Measurements from ENCODE around the gene REM2.

REM2 gene

DNA sequence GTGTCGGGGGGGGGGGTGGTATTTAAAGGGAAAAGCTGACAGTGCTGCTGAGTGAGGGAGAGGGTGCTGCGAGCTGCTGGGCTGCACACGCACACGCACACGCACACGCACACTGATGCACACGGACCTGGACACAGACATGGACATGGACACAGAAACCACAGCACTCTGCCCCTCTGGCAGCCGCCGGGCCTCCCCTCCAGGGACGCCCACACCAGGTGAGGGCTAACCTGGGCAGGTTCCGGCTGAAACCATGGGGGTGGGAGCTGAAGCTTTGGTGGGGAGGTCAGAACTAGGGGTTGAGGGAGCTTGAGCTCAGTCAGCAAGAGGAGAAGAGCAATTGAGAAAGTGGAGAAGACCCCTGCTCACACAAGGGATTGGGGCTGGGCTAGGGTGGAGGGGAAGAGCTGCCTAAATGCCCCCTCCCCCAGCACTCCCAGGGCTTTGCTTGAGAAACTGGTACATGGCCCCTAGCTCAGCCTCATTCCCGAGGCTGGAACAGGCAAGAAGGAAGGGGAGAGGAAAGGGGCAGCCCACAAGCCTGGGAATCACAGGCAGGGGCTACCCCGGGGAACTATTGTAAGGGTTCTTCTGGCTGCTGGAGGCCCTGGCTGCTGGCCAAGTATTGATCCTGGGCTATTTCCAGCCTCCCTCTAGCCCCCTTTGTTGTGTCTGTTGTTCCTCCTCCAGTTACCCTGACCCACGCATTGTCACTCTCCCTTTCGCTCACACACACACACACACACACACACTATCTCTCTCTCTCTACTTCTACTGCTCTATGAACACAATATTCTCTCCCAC is at the start of gene REM2:
TSS of gene REM2 (plus strand) at position 50 of the 804 bp plus-strand sequence. CDS start at position 116, 66 bp downstream.
- no peak for DNase-seq

GRCh38 chr14:22835505-22835904 is 47.5 kb upstream of the REM2 start:
- no peak for DNase-seq

DNA sequence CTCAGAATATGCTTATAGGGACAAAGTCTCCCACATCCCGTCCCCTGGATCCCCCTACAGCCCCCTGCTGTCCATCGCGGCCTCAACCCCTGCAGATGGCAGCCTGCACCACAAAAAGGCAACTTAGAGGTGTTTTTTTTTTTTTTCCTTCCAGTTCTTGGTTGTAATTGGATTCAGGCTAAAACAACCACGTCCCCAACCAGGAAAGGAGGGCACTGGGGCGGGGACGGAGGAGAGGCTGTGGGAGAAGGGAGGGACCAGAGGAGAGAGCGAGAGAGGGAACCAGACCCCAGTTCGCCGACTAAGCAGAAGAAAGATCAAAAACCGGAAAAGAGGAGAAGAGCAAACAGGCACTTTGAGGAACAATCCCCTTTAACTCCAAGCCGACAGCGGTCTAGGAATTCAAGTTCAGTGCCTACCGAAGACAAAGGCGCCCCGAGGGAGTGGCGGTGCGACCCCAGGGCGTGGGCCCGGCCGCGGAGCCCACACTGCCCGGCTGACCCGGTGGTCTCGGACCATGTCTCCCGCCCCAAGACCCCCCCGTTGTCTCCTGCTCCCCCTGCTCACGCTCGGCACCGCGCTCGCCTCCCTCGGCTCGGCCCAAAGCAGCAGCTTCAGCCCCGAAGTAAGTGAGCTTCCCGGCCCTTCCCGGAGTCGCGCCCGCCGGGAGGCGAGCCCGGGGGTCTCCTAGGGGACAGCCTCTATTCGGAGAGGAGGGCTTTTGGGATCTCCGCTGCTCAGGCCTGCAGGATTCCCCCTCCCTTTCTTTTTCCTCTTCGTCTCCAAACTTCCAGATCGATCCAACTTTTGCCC is 46.5 kb upstream of the REM2 start, which contains the start of gene MMP14:
TSS of gene MMP14 (plus strand) at position 285 of the 813 bp plus-strand sequence. CDS start at position 518, 233 bp downstream.
- no peak for DNase-seq

DNA sequence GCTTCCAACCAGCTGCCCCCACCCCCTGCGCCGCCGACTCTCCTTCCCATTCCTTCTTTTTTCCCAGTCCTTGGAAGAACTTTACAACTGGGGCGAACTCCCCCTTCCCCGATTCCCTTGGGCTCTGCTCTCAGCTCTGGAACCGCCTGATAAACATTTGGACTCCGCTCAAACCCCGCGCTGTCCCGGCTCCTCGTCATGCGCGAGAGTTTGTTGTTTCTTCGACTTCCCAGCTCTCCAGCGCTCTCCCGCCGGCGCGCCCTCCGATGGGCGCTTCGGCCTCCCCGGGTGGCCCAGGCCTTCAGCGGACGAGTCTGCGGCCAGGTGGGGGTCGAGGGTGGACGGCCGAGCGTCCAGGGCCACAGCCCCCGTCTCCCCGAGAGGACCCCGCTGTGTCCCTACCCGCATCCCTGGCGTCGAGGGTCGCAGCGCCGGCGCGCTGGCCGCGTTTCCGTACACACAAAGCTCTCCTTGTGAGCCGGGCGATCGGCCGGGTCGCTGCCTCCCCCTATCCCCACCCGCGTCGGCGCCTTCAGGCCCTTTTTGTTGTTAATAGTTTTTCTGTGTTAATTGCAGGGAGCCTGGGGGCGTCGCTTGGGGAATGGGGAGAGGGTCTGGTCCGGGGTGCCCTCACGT is 45.8 kb upstream of the REM2 start:
- no peak for DNase-seq

DNA sequence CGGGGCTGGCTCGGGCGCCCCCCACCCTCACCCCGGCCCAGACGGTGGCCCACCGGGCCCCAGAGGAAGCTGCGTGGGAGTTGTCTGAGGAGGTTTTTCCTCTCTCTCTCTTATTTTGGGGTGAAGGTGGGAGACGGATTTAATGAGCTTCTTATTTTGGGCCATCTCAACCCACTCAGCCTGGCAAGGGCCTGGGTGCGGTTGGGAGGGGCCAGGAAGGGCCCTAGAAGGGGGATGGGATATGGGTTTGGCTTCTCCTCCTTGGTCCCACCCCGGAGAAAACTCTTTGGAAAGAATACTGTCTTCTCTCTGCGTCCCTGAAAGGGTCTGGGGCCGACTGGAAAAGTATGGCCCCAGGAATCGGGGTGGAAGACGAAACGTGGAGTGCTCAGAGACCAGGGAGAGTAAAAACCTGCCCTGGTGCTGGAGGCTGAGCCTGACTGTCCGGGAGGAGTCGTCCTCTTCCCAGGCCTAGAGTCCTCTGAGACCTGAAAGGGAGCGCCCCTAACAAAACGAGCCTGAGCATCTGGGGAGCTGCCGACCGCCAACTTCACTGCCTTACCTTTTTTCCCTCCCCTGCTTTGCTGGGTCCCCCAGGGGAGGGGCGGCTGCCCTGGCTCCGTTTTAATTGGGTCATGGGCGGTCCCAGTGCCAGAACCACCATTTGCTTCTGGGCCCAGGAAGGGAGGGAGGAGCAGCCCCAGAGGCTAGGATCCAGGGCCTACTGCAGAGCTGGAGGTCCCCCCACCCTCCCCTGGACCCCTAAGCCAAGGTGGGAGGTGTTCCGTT is 45.1 kb upstream of the REM2 start:
- DNase-seq: no peak

GRCh38 chr14:22838631-22839041 is 44.4 kb upstream of the REM2 start:
- DNase-seq: no peak

GRCh38 chr14:22839159-22839779 is 43.8 kb upstream of the REM2 start:
- DNase-seq: no peak

GRCh38 chr14:22841311-22841710 is 41.7 kb upstream of the REM2 start:
- DNase-seq: no peak

DNA sequence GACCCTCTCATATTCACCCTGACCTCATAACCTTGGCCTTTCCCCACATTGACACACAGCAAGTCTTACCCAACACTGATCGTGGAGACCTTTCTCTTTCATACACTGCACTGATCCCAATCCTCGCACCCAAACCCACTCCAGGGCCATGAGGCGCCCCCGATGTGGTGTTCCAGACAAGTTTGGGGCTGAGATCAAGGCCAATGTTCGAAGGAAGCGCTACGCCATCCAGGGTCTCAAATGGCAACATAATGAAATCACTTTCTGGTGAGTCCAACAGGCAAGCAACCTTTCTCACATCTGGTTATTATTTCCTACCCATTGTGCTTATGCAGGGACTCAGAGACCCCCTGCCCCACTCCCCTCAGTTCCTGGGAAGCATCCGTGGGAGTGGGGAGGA is 41.3 kb upstream of the REM2 start:
- DNase-seq: no peak

DNA sequence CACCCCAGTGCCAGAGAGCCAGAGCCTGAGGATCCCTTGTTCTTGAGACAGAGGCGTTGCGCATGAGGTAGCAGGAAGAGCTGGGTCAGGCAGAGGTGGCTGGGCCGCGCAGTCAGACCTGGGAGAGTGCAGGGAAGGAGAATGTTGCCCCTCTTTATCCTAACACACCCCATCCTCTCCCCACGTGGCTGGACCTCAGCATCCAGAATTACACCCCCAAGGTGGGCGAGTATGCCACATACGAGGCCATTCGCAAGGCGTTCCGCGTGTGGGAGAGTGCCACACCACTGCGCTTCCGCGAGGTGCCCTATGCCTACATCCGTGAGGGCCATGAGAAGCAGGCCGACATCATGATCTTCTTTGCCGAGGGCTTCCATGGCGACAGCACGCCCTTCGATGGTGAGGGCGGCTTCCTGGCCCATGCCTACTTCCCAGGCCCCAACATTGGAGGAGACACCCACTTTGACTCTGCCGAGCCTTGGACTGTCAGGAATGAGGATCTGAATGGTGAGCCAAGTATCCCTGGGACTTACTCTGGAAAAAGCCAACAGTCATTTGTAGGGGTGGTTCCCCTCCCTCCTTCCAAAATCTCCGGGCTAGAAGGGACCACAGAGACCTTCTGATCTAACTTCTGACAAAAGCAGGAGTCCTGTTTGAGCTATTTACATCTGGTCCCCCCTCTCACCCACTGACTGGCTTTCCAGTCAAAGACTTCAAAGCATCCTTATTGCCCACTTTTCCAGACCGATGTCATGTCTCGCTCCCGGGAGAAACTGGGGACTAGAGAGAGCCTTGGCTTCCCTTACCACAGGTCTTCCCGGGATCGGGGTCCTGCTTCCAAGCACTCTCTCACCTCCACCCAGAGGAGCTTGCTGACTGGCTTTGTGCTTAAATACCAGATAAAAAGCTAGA is 40.6 kb upstream of the REM2 start:
- no peak for DNase-seq

GRCh38 chr14:22843123-22843925 is 39.7 kb upstream of the REM2 start:
- DNase-seq: no peak

DNA sequence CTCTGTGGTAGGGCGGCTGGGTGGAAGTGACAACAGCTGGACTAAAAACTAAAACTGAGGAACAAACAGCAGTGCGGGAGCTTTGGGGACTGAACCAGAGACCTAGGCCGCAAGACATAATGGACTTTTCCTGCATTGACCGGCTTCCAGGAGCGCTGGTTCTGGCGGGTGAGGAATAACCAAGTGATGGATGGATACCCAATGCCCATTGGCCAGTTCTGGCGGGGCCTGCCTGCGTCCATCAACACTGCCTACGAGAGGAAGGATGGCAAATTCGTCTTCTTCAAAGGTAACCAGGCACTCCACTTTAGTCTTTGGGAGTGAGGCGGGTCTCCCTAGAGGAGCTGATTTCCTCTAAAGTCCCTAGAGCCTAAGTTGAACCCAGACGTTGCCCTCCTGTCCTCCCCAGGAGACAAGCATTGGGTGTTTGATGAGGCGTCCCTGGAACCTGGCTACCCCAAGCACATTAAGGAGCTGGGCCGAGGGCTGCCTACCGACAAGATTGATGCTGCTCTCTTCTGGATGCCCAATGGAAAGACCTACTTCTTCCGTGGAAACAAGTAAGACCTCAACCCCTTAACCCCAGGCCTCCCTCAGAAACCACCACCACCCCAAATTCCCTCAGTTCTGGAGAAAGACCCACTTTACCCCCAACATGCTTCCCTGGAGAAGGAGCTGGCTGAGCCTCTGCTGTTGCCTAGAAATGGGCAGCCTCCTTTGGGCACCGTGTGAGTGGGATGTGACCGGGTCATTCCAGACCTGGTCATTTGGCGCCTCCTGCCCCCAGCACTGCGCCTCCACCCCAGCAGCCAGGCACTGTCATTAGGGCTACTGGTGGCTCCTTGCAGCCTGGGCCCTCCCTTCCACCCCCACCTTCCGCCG is 38.6 kb upstream of the REM2 start:
- no peak for DNase-seq

DNA sequence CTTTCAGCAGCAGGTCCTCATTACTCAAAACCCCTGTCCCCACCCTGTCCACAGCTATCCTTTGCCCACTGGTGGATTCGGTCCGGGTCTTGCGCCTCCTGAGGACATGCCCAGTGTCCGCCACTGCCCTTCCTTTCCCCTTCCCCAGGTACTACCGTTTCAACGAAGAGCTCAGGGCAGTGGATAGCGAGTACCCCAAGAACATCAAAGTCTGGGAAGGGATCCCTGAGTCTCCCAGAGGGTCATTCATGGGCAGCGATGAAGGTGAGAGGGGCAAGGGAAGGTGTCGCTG is 38.0 kb upstream of the REM2 start:
- no peak for DNase-seq

GRCh38 chr14:22845821-22846625 is 37.0 kb upstream of the REM2 start:
- DNase-seq: no peak

DNA sequence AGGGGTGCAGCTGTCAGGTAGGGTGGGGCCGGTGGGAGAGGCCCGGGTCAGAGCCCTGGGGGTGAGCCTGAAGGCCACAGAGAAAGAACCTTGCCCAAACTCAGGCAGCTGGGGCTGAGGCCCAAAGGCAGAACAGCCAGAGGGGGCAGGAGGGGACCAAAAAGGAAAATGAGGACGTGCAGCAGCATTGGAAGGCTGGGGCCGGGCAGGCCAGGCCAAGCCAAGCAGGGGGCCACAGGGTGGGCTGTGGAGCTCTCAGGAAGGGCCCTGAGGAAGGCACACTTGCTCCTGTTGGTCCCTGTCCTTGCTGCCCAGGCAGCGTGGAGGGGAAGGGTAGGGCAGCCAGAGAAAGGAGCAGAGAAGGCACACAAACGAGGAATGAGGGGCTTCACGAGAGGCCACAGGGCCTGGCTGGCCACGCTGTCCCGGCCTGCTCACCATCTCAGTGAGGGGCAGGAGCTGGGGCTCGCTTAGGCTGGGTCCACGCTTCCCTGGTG is 36.2 kb upstream of the REM2 start:
- DNase-seq: no peak

GRCh38 chr14:22847661-22848341 is 35.2 kb upstream of the REM2 start:
- no peak for DNase-seq

- no peak for DNase-seq
Measured at GRCh38 chr14:22848351-22849164, 34.5 kb upstream of the REM2 start.
